Measurements from ENCODE around the gene UGT1A8.

UGT1A8 gene

GRCh38 chr2:233671290-233672161 lies 54.1 kb downstream of the UGT1A8 start, which contains the start of gene UGT1A9:
UGT1A9 (plus strand) TSS chr2:233671898; CDS start chr2:233671935, 37 bp downstream.
- Histone ChIP-seq H4K20me1 (ENCODE audit: insufficient read depth, low read length) (no peaks in the 10 kb centered on the region), H3K9me3 (replicated peaks; ENCODE audit: insufficient read depth, low read length) (no peaks in the 10 kb centered on the region), H3K4me2 (ENCODE audit: low read depth, low read length) (no peak within 1 kb of the TSS), H3F3A (ENCODE audit: insufficient read depth, low read length) (no peaks in the 10 kb centered on the region), H2AFZ (ENCODE audit: low read length) (no peak within 1 kb of the TSS), H3K27me3 (replicated peaks; ENCODE audit: insufficient read depth, low read length) (no peaks in the 10 kb centered on the region), H3K4me3 (ENCODE audit: low read length) (no peak within 1 kb of the TSS), H3K9ac (ENCODE audit: low read length) (no peak within 1 kb of the TSS), H3K9me2 (replicated peaks; ENCODE audit: insufficient read depth, low read length) (no peaks in the 10 kb centered on the region), H3K27ac (ENCODE audit: low read length) (no peak within 1 kb of the TSS), H3K4me1 (ENCODE audit: low read length) (no peaks in the 10 kb centered on the region), H3K79me2 (ENCODE audit: low read length) (no peaks in the 10 kb centered on the region), H3K36me3 (replicated peaks; ENCODE audit: insufficient read depth, low read length) (no peaks in the 10 kb centered on the region)
- no peak for DNase-seq
- TF ChIP-seq EZH2 (optimal IDR thresholded peaks at IDR 0.05; ENCODE audit: low read depth, low read length) (no peak), EZH2phosphoT487 (IDR thresholded peaks at IDR 0.05; ENCODE audit: low read length) (no peak), CTCF (IDR thresholded peaks at IDR 0.05; ENCODE audit: low read length) (no peak)

- H3K9me3 ChIP-seq (replicated peaks; ENCODE audit: insufficient read depth, low read length) = no peaks in the 10 kb centered on the region
These were observed 55.5 kb downstream of the UGT1A8 start for GRCh38 chr2:233672886-233673285.

GRCh38 chr2:233673896-233674295 lies 56.5 kb downstream of the UGT1A8 start:
- DNase-seq = no peak
- no peaks in the 10 kb centered on the region for H3K4me1 ChIP-seq (ENCODE audit: low read length)
- H3K27me3 ChIP-seq (replicated peaks; ENCODE audit: insufficient read depth, low read length) = no peaks in the 10 kb centered on the region
- H3K36me3 ChIP-seq (replicated peaks; ENCODE audit: insufficient read depth, low read length) = no peaks in the 10 kb centered on the region
- H4K20me1 ChIP-seq (ENCODE audit: insufficient read depth, low read length) = no peaks in the 10 kb centered on the region
- H3K9me3 ChIP-seq (replicated peaks; ENCODE audit: insufficient read depth, low read length) = no peaks in the 10 kb centered on the region
- H3K9me2 ChIP-seq (replicated peaks; ENCODE audit: insufficient read depth, low read length) = no peaks in the 10 kb centered on the region
- no peak overlapping the region for H2AFZ ChIP-seq (ENCODE audit: low read length)
- no peak for TF ChIP-seq EZH2phosphoT487 (IDR thresholded peaks at IDR 0.05; ENCODE audit: low read length)
- TF ChIP-seq CTCF (IDR thresholded peaks at IDR 0.05; ENCODE audit: low read length) = no peak
- no peak for TF ChIP-seq EZH2 (optimal IDR thresholded peaks at IDR 0.05; ENCODE audit: low read depth, low read length)
- H3F3A ChIP-seq (ENCODE audit: insufficient read depth, low read length) = no peaks in the 10 kb centered on the region
- no peak overlapping the region for H3K27ac ChIP-seq (ENCODE audit: low read length)
- no peak overlapping the region for H3K4me3 ChIP-seq (ENCODE audit: low read length)
- no peak overlapping the region for H3K4me2 ChIP-seq (ENCODE audit: low read depth, low read length)
- H3K9ac ChIP-seq (ENCODE audit: low read length) = no peak overlapping the region
- H3K79me2 ChIP-seq (ENCODE audit: low read length) = no peaks in the 10 kb centered on the region

More at GRCh38 chr2:233672886-233673285, 55.5 kb downstream of the UGT1A8 start:
- Histone ChIP-seq H3K9me2 (replicated peaks; ENCODE audit: insufficient read depth, low read length) (no peaks in the 10 kb centered on the region), H3K36me3 (replicated peaks; ENCODE audit: insufficient read depth, low read length) (no peaks in the 10 kb centered on the region), H4K20me1 (ENCODE audit: insufficient read depth, low read length) (no peaks in the 10 kb centered on the region), H3K79me2 (ENCODE audit: low read length) (no peaks in the 10 kb centered on the region), H3K9ac (ENCODE audit: low read length) (no peak overlapping the region), H3K4me2 (ENCODE audit: low read depth, low read length) (no peak overlapping the region), H3K4me3 (ENCODE audit: low read length) (no peak overlapping the region), H3K27me3 (replicated peaks; ENCODE audit: insufficient read depth, low read length) (no peaks in the 10 kb centered on the region), H2AFZ (ENCODE audit: low read length) (no peak overlapping the region), H3K27ac (ENCODE audit: low read length) (no peak overlapping the region), H3K4me1 (ENCODE audit: low read length) (no peaks in the 10 kb centered on the region), H3F3A (ENCODE audit: insufficient read depth, low read length) (no peaks in the 10 kb centered on the region)
- DNase-seq = no peak
- TF ChIP-seq CTCF (IDR thresholded peaks at IDR 0.05; ENCODE audit: low read length) (no peak), EZH2phosphoT487 (IDR thresholded peaks at IDR 0.05; ENCODE audit: low read length) (no peak), EZH2 (optimal IDR thresholded peaks at IDR 0.05; ENCODE audit: low read depth, low read length) (no peak)
